NCI-H1048 (cell line): ENCODE data around the gene DAD1.
"Not testable (repeated sequence)": the region's sequence is repeated elsewhere in the genome, so short reads cannot be mapped to it uniquely, and the experiment has no call there.

Experiments
- DNase-seq: peaks from one replicate; lab custom pipeline; 2025; lab: John Stamatoyannopoulos, UW

Gene DAD1

DNA sequence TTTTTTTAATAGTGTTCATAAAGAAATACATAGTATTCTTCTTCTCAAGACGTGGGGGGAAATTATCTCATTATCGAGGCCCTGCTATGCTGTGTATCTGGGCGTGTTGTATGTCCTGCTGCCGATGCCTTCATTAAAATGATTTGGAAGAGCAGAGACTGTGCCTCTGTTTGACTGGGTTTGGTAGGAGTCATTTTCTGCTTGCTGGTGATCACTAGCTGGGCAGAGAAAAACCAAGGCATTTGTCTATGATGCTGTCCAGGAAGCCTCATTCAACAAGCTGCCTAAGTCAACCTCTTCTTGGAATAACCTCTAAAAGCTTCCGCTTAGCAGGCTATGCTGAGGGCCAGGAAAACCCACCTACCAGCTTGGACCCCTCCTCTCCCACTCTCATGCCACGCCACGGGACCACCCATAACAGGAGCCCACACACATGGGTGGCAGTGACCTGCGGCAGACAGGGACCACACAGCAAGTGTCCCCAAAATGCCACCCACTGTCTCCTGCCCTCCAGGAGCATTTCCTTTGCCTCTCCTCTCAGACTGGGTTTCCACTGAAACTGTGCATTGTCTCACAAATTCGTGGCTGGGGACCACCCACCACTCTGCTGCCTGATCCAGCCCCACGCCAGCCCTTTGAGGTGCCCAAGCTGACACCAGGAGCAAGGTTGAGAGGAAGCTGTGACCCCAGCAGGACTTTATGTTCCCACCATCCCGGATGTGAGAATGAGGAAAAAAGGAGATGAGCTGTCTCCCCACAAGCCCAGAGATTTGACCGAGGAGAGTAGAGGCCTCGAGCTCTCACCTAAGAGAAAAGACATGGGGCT is 36.8 kb downstream of the DAD1 start:
- DNase-seq = no peak

GRCh38 chr14:22551605-22551997 is 37.4 kb downstream of the DAD1 start:
- DNase-seq = no peak

DNA sequence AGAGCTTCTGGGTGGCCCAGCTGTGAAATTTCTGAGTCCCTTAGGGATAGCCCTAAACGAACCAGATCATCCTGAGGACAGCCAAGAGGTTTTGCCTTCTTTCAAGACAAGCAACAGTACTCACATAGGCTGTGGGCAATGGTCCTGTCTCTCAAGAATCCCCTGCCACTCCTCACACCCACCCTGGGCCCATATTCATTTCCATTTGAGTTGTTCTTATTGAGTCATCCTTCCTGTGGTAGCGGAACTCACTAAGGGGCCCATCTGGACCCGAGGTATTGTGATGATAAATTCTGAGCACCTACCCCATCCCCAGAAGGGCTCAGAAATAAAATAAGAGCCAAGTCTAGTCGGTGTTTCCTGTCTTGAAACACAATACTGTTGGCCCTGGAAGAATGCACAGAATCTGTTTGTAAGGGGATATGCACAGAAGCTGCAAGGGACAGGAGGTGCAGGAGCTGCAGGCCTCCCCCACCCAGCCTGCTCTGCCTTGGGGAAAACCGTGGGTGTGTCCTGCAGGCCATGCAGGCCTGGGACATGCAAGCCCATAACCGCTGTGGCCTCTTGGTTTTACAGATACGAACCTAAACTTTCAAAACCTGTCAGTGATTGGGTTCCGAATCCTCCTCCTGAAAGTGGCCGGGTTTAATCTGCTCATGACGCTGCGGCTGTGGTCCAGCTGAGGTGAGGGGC is 38.9 kb downstream of the DAD1 start:
- no peak for DNase-seq

GRCh38 chr14:22549324-22549962 is 39.6 kb downstream of the DAD1 start:
- no peak for DNase-seq

GRCh38 chr14:22547948-22548750 is 40.9 kb downstream of the DAD1 start:
- no peak for DNase-seq

- no peak for DNase-seq
Measured at GRCh38 chr14:22547313-22547947, 41.6 kb downstream of the DAD1 start.

DNA sequence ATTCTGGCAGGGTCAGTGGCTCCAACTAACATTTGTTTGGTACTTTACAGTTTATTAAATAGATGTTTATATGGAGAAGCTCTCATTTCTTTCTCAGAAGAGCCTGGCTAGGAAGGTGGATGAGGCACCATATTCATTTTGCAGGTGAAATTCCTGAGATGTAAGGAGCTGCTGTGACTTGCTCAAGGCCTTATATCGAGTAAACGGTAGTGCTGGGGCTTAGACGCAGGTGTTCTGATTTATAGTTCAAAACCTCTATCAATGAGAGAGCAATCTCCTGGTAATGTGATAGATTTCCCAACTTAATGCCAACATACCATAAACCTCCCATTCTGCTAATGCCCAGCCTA is 42.3 kb downstream of the DAD1 start:
- DNase-seq = no peak

GRCh38 chr14:22545842-22546721 is 42.9 kb downstream of the DAD1 start:
- no peak for DNase-seq

DNA sequence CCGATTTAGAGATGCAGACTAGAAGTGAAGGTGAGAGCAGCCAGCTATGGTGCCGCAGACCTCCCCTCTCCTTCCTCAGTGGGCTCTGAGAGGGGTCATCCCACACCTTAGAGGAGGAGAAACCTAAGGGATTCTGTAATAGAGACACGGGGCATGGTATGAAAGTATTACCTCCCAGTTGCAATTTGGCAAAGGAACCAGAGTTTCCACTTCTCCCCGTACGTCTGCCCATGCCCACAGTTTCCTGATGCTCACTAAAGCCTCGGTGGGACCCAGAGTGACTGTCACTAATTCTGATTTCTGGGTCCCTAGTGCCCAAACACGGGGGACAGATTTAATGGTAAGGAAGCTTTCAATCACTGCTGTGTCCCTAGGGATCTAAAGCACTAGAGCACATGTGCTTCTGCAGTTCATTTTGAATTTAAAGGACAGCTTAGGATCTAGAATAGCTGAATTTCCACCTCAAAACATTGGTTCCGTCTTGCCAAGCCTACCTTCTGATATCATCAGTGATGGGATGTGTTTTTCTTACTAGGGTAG is 44.1 kb downstream of the DAD1 start:
- no peak for DNase-seq

DNA sequence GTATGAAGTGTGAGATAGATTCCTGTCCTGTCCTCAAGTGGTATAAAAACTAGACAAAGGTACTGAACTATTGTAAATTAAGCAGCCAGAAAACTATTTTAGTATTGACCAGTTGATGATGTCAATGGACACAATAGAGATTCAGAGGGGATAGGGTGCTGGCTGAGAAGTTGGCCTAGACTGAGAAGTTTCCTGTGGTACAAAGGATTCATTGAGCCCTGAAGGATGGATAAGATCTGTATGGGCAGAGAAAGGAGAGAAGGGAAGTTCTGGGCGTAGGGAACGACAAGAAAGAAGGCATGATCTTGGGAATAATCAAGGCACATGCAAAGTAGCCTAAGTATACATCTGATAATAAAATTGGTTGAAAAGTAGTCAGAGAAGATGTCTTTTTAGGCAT is 44.6 kb downstream of the DAD1 start:
- DNase-seq = no peak

- DNase-seq = not testable (repeated sequence)
Measured at GRCh38 chr14:22543570-22544357, 45.3 kb downstream of the DAD1 start.

- DNase-seq = no peak
Measured at GRCh38 chr14:22542360-22542759, 46.7 kb downstream of the DAD1 start.

GRCh38 chr14:22541721-22542120 is 47.3 kb downstream of the DAD1 start:
- no peak for DNase-seq

DNA sequence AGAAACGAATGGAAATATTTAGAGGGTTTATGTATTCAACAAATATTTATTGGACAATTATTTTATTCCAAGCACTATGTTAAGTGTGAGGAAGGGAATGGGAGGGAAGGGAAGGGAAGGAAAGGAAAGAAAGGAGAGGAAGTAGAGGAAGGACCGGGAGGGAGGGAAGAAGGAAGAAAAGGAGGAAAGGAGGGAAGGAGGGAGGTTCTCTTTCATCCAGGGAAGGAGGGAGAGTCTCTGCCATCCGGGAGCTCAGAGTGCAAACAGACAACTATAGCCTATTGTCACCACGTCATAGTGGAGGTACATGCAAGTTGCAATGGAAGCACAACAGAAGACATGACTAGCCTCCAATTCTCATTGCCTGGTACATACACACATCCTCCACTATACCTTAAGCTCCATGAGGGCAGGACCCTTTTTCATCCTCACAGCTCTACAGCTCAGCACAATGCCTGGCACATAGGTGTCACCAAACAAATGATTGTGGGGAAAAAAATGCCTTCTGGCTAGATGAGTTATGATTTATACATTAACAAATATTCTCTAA is 48.1 kb downstream of the DAD1 start:
- DNase-seq = no peak

DNA sequence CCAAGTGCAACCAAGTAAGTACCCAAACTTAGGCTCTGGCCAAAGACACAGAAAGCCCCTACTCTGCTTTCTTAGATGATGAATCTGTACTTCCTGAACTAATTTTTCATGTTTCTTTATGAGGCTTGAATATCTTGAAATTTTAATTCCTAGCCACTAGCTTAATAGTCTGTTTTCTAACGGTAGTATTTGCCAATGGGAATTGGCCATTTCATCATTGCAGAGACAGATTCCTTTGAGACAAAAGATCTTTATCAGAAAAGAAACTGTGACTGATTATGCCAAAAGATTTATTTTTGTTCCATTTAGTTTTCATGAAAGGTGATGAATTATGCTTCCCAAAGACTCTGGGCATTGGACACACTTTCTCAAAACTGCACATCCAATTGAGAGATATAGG is 48.7 kb downstream of the DAD1 start:
- no peak for DNase-seq

GRCh38 chr14:22539831-22540230 is 49.2 kb downstream of the DAD1 start:
- DNase-seq = no peak

- no peak for DNase-seq
Measured at GRCh38 chr14:22538671-22539228, 50.3 kb downstream of the DAD1 start.

DNA sequence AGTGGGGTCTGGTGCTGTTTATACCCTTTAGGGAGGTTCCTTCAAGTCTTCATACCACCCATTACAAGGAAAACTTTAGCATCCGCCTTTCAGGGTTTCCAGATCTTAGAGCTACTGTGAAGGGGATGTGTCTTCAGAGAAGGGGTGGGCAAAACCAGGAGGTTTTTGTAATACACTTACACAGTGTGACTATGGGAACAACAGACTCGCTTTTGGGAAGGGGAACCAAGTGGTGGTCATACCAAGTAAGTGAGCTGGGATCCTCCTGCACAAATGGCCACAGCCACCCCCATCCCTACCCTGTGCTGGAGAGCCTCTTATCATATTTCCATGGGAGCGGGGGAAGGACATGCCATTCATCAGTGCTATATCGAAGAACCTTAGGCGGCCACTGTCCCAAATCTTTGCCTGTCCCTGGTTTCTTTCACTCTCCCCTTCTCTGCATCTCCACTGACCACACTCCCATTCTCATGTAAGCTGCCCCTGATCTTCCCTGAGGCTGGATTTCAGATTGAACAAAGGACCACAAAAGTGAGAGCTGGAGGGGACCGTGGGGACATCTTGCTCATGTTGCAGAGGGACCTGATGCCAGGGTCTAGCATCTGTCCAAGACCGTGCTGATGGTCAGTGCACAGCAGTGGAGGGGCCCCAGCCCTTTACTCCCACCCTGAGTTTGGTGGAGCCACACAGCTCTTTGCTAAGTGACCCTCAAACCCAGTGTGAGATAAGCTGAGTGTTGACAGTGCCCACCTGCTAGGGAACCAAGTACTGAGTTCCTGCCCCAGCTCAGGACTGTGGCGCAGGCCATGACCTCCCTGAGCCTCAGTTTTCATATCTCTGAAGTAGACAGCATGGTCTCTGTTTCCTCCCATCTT is 51.4 kb downstream of the DAD1 start:
- no peak for DNase-seq
